Measurements from ENCODE around the gene HKDC1.

DNA sequence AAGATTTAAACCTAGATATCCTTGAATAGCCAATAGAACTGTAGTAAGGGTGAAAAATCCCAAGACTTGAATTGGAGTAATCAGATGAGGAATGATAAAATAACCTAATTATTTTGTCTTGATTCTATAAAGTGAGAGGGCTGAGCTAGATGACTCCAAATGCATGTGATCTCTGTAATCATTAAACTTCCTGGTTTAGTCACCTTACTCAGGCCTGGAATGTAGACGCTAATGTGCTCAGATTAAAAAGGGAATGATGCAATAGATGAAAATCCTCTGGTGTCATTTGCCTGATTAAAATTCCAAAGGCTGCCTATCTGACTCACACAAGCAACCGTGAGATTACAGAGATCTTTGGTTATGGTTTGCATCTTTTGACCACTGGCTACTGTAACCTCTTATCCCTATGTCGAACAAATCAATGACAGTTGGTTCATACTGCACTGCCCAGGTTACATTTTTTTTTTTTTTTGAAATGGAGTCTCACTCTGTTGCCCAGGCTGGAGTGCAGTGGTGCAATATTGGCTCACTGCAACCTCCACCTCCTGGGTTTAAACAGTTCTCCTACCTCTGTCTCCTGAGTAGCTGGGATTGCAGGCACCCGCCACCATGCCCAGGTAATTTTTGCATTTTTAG lies 2.9 kb upstream of the HKDC1 start:
- no peak for TF ChIP-seq POLR2A (IDR thresholded peaks at IDR 0.05)
- TF ChIP-seq, protein P1, sequence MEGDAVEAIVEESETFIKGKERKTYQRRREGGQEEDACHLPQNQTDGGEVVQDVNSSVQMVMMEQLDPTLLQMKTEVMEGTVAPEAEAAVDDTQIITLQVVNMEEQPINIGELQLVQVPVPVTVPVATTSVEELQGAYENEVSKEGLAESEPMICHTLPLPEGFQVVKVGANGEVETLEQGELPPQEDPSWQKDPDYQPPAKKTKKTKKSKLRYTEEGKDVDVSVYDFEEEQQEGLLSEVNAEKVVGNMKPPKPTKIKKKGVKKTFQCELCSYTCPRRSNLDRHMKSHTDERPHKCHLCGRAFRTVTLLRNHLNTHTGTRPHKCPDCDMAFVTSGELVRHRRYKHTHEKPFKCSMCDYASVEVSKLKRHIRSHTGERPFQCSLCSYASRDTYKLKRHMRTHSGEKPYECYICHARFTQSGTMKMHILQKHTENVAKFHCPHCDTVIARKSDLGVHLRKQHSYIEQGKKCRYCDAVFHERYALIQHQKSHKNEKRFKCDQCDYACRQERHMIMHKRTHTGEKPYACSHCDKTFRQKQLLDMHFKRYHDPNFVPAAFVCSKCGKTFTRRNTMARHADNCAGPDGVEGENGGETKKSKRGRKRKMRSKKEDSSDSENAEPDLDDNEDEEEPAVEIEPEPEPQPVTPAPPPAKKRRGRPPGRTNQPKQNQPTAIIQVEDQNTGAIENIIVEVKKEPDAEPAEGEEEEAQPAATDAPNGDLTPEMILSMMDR (IDR thresholded peaks at IDR 0.05), result no peak

All from heart left ventricle (tissue), 13 donors.